GM12872 (cell line): ENCODE results near the gene RPA1.

Experiments used
- TF ChIP-seq, protein P1 (sequence below): IDR thresholded peaks from 3 replicates; pipeline ENCODE4 v1.5.1; 2011; ENCODE audit warnings: low read depth, mild to moderate bottlenecking, low read length, moderate library complexity; ENCODE audit not compliant: insufficient read depth

Gene RPA1

GRCh38 chr17:1802429-1802828 lies 27.4 kb upstream of the RPA1 start:
- TF ChIP-seq, protein P1, sequence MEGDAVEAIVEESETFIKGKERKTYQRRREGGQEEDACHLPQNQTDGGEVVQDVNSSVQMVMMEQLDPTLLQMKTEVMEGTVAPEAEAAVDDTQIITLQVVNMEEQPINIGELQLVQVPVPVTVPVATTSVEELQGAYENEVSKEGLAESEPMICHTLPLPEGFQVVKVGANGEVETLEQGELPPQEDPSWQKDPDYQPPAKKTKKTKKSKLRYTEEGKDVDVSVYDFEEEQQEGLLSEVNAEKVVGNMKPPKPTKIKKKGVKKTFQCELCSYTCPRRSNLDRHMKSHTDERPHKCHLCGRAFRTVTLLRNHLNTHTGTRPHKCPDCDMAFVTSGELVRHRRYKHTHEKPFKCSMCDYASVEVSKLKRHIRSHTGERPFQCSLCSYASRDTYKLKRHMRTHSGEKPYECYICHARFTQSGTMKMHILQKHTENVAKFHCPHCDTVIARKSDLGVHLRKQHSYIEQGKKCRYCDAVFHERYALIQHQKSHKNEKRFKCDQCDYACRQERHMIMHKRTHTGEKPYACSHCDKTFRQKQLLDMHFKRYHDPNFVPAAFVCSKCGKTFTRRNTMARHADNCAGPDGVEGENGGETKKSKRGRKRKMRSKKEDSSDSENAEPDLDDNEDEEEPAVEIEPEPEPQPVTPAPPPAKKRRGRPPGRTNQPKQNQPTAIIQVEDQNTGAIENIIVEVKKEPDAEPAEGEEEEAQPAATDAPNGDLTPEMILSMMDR: no peak

DNA sequence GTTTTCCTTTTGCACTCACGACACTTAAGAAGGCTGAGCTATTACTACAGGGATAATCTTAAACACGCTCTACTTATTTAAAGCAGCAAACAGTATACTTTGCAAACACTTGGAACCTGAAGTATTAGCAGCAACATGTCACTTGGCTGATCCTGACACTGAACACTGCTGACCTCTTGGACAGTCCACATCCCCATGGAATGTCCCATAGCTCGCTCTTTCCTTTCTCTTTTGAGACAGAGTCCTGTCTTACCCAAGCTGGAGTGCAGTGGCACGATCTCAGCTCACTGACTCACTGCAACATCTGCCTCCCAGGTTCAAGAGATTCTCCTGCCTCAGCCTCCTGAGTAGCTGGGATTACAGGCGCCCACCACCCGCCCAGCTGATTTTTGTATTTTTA lies 26.5 kb upstream of the RPA1 start:
- TF ChIP-seq, protein P1: no peak

- TF ChIP-seq, protein P1: no peak
Observed at GRCh38 chr17:1807890-1808289, 21.9 kb upstream of the RPA1 start.

- TF ChIP-seq, protein P1: no peak
Observed at GRCh38 chr17:1808644-1809043, 21.2 kb upstream of the RPA1 start.

DNA sequence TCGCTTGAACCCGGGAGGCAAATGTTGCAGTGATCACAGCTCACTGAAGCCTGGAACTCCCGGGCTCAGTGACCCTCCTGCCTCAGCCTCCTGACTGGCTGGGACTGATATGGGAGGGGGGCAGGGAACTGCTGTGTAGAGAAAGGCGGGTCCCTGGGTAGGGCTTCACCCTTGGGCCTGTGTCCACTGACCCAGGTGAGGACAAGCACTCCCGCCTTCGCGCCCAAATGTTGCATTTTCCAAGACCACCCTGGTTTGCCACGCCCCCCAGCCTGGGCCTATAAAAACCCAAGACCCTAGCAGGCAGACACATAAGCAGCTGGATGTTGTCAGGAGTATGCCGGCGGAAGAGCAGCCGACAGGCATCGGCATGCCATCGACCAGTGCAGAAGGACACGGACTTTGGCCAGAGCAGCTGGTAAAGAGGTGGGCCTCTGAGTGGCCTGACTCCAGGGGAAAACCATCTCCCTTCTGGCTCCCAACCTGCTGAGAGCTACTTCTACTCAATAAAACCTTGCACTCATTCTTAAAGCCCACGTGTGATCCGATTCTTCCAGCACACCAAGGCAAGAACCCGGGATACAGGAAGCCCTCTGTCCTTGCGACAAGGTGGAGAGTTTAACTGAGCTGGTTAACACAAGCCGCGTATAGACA lies 19.2 kb upstream of the RPA1 start:
- TF ChIP-seq, protein P1: no peak

DNA sequence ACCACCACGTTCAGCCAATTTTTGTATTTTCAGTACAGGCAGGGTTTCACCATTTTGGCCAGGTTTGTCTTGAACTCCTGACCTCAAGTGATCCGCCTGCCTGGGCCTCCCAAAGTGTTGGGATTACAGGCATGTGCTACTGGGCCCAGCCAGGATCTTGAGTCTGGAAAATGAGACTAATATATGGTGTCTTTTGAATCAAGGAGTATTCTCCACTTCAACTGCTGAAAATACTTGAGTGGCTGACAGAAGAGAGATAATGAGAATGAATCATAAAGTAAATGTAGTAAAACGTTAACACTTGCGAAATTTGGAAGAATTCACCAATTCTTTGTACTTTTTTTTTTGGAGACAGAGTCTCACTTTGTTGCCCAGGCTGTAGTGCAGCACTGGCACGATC lies 16.7 kb upstream of the RPA1 start:
- TF ChIP-seq, protein P1: no peak

DNA sequence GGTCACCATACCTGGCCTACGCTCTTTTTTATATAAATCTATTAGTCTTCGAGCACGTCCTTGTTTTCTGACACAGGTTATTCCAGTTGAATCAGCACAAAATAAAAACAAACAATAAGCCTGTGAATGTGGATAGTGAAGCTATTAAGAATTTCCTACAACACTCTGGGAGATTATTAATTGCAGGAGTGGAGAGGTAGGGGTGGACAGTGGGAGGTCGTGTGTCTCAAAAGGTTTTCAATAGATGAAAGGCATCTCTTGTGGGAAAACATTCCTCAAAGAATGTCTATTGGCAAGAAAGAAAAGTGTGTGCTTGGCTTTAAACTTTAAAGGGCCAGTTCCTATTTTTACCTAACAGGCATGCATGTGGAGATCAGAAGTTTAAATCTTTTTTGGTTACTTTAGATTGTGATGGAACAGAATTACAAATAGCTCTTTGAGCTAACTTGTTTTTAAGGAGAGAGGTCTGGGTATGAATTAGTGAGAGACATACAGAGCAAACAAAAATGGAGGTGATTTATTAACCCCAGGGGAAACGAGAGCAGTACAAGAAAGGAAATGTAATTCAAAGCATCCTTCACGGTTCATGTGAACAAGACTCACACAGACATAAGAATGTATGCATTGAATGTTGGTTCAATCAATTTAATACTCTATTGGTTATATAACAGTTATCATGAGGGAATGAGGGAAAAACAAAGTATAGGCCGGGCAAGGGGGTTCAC lies 9.1 kb upstream of the RPA1 start:
- TF ChIP-seq, protein P1: no peak
